Airway epithelial cell (primary cell): Measurements from ENCODE around the gene CDH10. TPM values are rescaled to one million over a fixed set of nuclear protein-coding genes. Genes with fewer than 3 reads are reported as not detected.

Experiments
- total RNA-seq: library from RNA; depleted of rRNA; stranded (reverse); fragments of >200 nt; gene quantifications from 2 replicates; pipeline ENCODE4 v1.2.3, GENCODE V29; 2015

CDH10 gene
- 0.07 TPM in 1 of 2 replicates, not detected in the other for total RNA-seq

DNA sequence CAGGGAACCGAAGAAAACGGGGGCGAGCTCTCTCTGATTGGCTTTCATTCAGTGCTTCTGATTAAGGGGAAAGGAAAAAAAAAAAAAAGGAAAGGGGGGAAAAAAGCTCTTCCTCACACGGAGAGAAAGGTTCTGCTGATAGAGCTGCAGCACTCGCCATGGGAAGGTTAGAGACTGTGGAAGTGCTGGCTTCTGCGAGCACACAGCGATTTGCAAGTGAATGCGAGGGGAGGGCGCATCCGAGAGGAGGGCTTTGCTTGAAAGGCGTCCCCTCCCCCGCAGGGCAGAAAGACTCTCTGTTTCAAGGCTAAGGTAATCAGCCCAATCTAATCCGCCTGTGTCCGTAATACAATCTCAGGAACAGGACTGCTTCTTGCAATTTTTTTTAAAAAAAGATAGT, at the start of gene CDH10:
TSS of gene CDH10 (minus strand) at position 218 of the 400 bp plus-strand sequence. CDS start 51,488 bp downstream, outside the sequence.

